HCT116 (cell line): ENCODE results near the gene ARMC10. TPM values are rescaled to one million over a fixed set of nuclear protein-coding genes. Genes with fewer than 3 reads are reported as not detected.

Source experiments
- ATAC-seq: fragments of 200-7000 bp; cut with Tn5 transposase; 2 replicates; pipeline ENCODE4 v1.9.1; 2020; ENCODE audit warnings: mild to moderate bottlenecking, moderate library complexity
- BruUV-seq: library from RNA; stranded (reverse); fragments of 400-500 nt; replicated peaks from 2 replicates; lab custom pipeline; 2021; lab: Mats Ljungman, UMichigan
- CTCF ChIA-PET: fragments of 300-600 bp; sonication (Branson Sonifier 250); formaldehyde crosslinking; loops from one replicate; lab custom pipeline; 2021; ENCODE audit warnings: antibody characterized with exemption; lab: Charles Lee
- POLR2A ChIA-PET: fragments of 300-600, 350-600 bp; sonication (Branson Sonifier 250); formaldehyde crosslinking; loops from one replicate; lab custom pipeline; 2021; ENCODE audit warnings: antibody characterized with exemption; lab: Charles Lee
- RAD21 ChIA-PET, 2 experiments: fragments of 300-600 bp; sonication (Branson Sonifier 250); formaldehyde crosslinking; loops; one replicate each; lab custom pipeline; 2023; ENCODE audit warnings: low total read pairs in 2 of 2; ENCODE audit not compliant: uncharacterized antibody in 2 of 2, unreplicated experiment in 2 of 2, low non-redundant PET in 1 of 2; lab: Charles Lee
- DNase-seq: peaks from one replicate; pipeline ENCODE4 v3.0.0-alpha.2; 2010; ENCODE audit warnings: low read depth, low spot score
- H2AFZ ChIP-seq: fragments of 200-600 bp; shearing (Covaris generic), sonication (generic); 2 replicates; pipeline ENCODE4 v1.6.1; 2017; ENCODE audit warnings: low read depth, mixed run types, mixed read lengths, antibody characterized with exemption, low read length; ENCODE audit not compliant: poor library complexity, severe bottlenecking
- H3K27ac ChIP-seq: 2 replicates; pipeline ENCODE4 v1.5.1; 2012; ENCODE audit warnings: low read depth, low read length
- H3K27me3 ChIP-seq: fragments of 200-600 bp; sonication (generic); 2 replicates; pipeline ENCODE4 v1.6.1; 2016; ENCODE audit warnings: mixed run types, low read length, mixed read lengths; ENCODE audit not compliant: insufficient read depth
- H3K36me3 ChIP-seq, 2 experiments: fragments of 200-500 bp in 1 of 2; fragments of 200-600 bp in 1 of 2; sonication (Bioruptor generic) in 1 of 2; sonication (generic) in 1 of 2; 2 replicates each; pipeline versions ENCODE4 v1.5.1 to v1.6.1; 2014 to 2016; ENCODE audit warnings: low read length in 2 of 2, inconsistent platforms in 1 of 2, mixed read lengths in 1 of 2, mixed run types in 1 of 2; ENCODE audit not compliant: insufficient read depth in 2 of 2, control insufficient read depth in 1 of 2
- H3K4me1 ChIP-seq, 2 experiments: fragments of 200-600 bp in 1 of 2; sonication (generic) in 1 of 2; 2 replicates each; pipeline versions ENCODE4 v1.5.1 to v1.6.1; 2012 to 2017; ENCODE audit warnings: low read length in 2 of 2, inconsistent platforms in 1 of 2, mild to moderate bottlenecking in 1 of 2, mixed read lengths in 1 of 2, mixed run types in 1 of 2, moderate library complexity in 1 of 2; ENCODE audit not compliant: insufficient read depth in 2 of 2, control insufficient read depth in 1 of 2
- H3K4me2 ChIP-seq: fragments of 200-600 bp; sonication (generic); 2 replicates; pipeline ENCODE4 v1.6.1; 2017; ENCODE audit warnings: mixed run types, low read length, mixed read lengths
- H3K4me3 ChIP-seq, 2 experiments: fragments of 200-600 bp in 1 of 2; sonication (generic) in 1 of 2; replicated peaks in 1 of 2; 2 replicates each; pipeline ENCODE4 v1.5.1; 2011 to 2016; ENCODE audit warnings: low read length in 2 of 2, control low read depth in 1 of 2, low read depth in 1 of 2, mild to moderate bottlenecking in 1 of 2, mixed read lengths in 1 of 2, mixed run types in 1 of 2
- H3K79me2 ChIP-seq: fragments of 200-600 bp; sonication (generic); 2 replicates; pipeline ENCODE4 v1.6.1; 2017; ENCODE audit warnings: mild to moderate bottlenecking, mixed run types, low read length, moderate library complexity, mixed read lengths; ENCODE audit not compliant: insufficient read depth
- H3K9ac ChIP-seq: fragments of 200-600 bp; sonication (generic); 2 replicates; pipeline ENCODE4 v1.6.1; 2016; ENCODE audit warnings: low read length, mixed read lengths
- H3K9me2 ChIP-seq: fragments of 200-600 bp; sonication (generic), shearing (Covaris generic); 2 replicates; pipeline ENCODE4 v1.6.1; 2017; ENCODE audit warnings: mixed run types, mild to moderate bottlenecking, moderate library complexity; ENCODE audit not compliant: insufficient read depth
- H3K9me3 ChIP-seq, 2 experiments: fragments of 200-500 bp in 1 of 2; fragments of 200-600 bp in 1 of 2; sonication (Bioruptor generic) in 1 of 2; sonication (generic) in 1 of 2; 2 replicates each; pipeline ENCODE4 v1.6.1; 2014 to 2017; ENCODE audit warnings: low read length in 2 of 2, mixed read lengths in 2 of 2, inconsistent platforms in 1 of 2, low read depth in 1 of 2, mild to moderate bottlenecking in 1 of 2, mixed run types in 1 of 2, moderate library complexity in 1 of 2; ENCODE audit not compliant: control insufficient read depth in 1 of 2, insufficient read depth in 1 of 2
- H4K20me1 ChIP-seq: fragments of 200-600 bp; sonication (generic), shearing (Covaris generic); 2 replicates; pipeline ENCODE4 v1.6.1; 2017; ENCODE audit warnings: mixed run types, mild to moderate bottlenecking, moderate library complexity; ENCODE audit not compliant: insufficient read depth
- ATF3 ChIP-seq: IDR thresholded peaks from 2 replicates; pipeline ENCODE4 v1.6.1; 2012
- CBX3 ChIP-seq: IDR thresholded peaks from 2 replicates; pipeline ENCODE4 v1.6.1; 2012; ENCODE audit warnings: low read depth
- CEBPB ChIP-seq: IDR thresholded peaks from 2 replicates; pipeline ENCODE4 v1.6.1; 2012; ENCODE audit warnings: low read depth
- EGR1 ChIP-seq: IDR thresholded peaks from 2 replicates; pipeline ENCODE4 v1.6.1; 2012; ENCODE audit warnings: low read depth
- EZH2 ChIP-seq: fragments of 200-600 bp; sonication (generic); IDR thresholded peaks from 2 replicates; pipeline ENCODE4 v1.6.1; 2017; ENCODE audit warnings: antibody characterized with exemption, mixed run types
- EZH2phosphoT487 ChIP-seq: fragments of 200-600 bp; IDR thresholded peaks from 2 replicates; pipeline ENCODE4 v1.6.1; 2018; ENCODE audit warnings: antibody characterized with exemption, borderline replicate concordance
- FOSL1 ChIP-seq: IDR thresholded peaks from 2 replicates; pipeline ENCODE4 v1.6.1; 2012; ENCODE audit warnings: low read depth
- JUND ChIP-seq: IDR thresholded peaks from 2 replicates; pipeline ENCODE4 v1.6.1; 2012
- POLR2A ChIP-seq: IDR thresholded peaks from 2 replicates; pipeline ENCODE4 v1.7.0; 2011; ENCODE audit warnings: borderline replicate concordance; ENCODE audit not compliant: insufficient read depth, insufficient read length; ENCODE audit errors: extremely low read depth
- RAD21 ChIP-seq: IDR thresholded peaks from 2 replicates; pipeline ENCODE4 v1.6.1; 2012; ENCODE audit warnings: low read depth, mild to moderate bottlenecking
- SIN3A ChIP-seq: IDR thresholded peaks from 2 replicates; pipeline ENCODE4 v1.6.1; 2012; ENCODE audit warnings: low read depth
- SP1 ChIP-seq: IDR thresholded peaks from 2 replicates; pipeline ENCODE4 v1.6.1; 2012; ENCODE audit warnings: low read depth
- SRF ChIP-seq: IDR thresholded peaks from 2 replicates; pipeline ENCODE4 v1.6.1; 2012; ENCODE audit warnings: low read depth
- TCF7L2 ChIP-seq: IDR thresholded peaks from 2 replicates; pipeline ENCODE4 v1.7.0; 2011; ENCODE audit warnings: borderline replicate concordance, inconsistent platforms; ENCODE audit not compliant: insufficient read depth, insufficient read length; ENCODE audit errors: extremely low read depth
- YY1 ChIP-seq: IDR thresholded peaks from 2 replicates; pipeline ENCODE4 v1.6.1; 2011; ENCODE audit warnings: low read length, low read depth, moderate library complexity, mild to moderate bottlenecking; ENCODE audit not compliant: insufficient replicate concordance; ENCODE audit errors: extremely low read depth
- ZFX ChIP-seq: fragments of 450-650 bp; IDR thresholded peaks from 2 replicates; pipeline ENCODE4 v1.6.1; 2017
- ZNF274 ChIP-seq: fragments of 200-500 bp; sonication (Bioruptor generic); IDR thresholded peaks from 2 replicates; pipeline ENCODE4 v1.6.1; 2014; ENCODE audit warnings: mild to moderate bottlenecking, low read depth, low read length, inconsistent platforms
- intact Hi-C: fragments of 100-400 bp; cut with micrococcal nuclease; formaldehyde crosslinking; loops from 2 replicates; pipeline ENCODE4 v1.10.0; 2022
- total RNA-seq: library from RNA; stranded (reverse); gene quantifications from one replicate; pipeline ENCODE4 v1.2.1, GENCODE V29; 2021; ENCODE audit not compliant: unreplicated experiment
- TF ChIP-seq, protein P1 (sequence below): IDR thresholded peaks from 2 replicates; pipeline ENCODE4 v1.6.1; 2012

Gene ARMC10
- total RNA-seq, 1 experiment from 2014 or later, result 53.3 TPM

GRCh38 chr7:103058122-103058521, 16.8 kb upstream of the ARMC10 start:
- H4K20me1 ChIP-seq, result no peaks in the 10 kb centered on the region
- intact Hi-C loops, result loop anchor here (10.0 kb wide), 1 partner anchor 103 kb away; no protein-coding TSS in a partner anchor
- no peaks in the 10 kb centered on the region for H3K79me2 ChIP-seq
- H3K27ac ChIP-seq, result no peak overlapping the region
- ChIA-PET POLR2A (no interaction called here), CTCF (no interaction called here)
- H3K27me3 ChIP-seq, result no peaks in the 10 kb centered on the region
- BruUV-seq, result no TSS peak
- no peaks in the 10 kb centered on the region for H3K9me3 ChIP-seq
- no peaks in the 10 kb centered on the region for H3K9me2 ChIP-seq
- H3K9ac ChIP-seq, result no peak overlapping the region
- TF ChIP-seq YY1 (no peak), CBX3 (no peak), ATF3 (no peak), POLR2A (no peak), ZFX (no peak), CEBPB (no peak), SIN3A (no peak), ZNF274 (no peak), EZH2phosphoT487 (no peak), JUND (no peak), SRF (no peak), FOSL1 (no peak), RAD21 (no peak), EGR1 (no peak), EZH2 (no peak), SP1 (no peak), TCF7L2 (no peak)
- TF ChIP-seq, protein P1, sequence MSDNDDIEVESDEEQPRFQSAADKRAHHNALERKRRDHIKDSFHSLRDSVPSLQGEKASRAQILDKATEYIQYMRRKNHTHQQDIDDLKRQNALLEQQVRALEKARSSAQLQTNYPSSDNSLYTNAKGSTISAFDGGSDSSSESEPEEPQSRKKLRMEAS, result no peak
- TF ChIP-seq, all 23 proteins: peak for 0
- no peak overlapping the region for H3K4me3 ChIP-seq
- H3K4me1 ChIP-seq, result peaks cover 5 to 11% of the 10 kb centered on the region in 2 experiments; a peak in 3 of 4 replicates
- RAD21 ChIA-PET, result no interaction called here
- no peaks in the 10 kb centered on the region for H3K36me3 ChIP-seq
- DNase-seq (no peak), ATAC-seq (no peak)
- no peak overlapping the region for H3K4me2 ChIP-seq
- H2AFZ ChIP-seq, result no peak overlapping the region
